ENCODE measurements around the gene CLDN6.

The CLDN6 gene

GRCh38 chr16:3049921-3050481 is 32.0 kb upstream of the CLDN6 start:
- Histone ChIP-seq H3K4me1 (ENCODE audit: control insufficient read depth, insufficient read depth, low read length) (peaks cover 13% of the 10 kb centered on the region), H3K9ac (ENCODE audit: low read depth, low read length) (no peak overlapping the region), H3K4me3 (ENCODE audit: low read length) (no peak overlapping the region), H3K36me3 (ENCODE audit: insufficient read depth, low read length) (no peaks in the 10 kb centered on the region), H3K4me2 (ENCODE audit: low read length) (no peak overlapping the region), H3K9me3 (replicated peaks; ENCODE audit: low read length) (no peaks in the 10 kb centered on the region), H3K27me3 (ENCODE audit: control insufficient read depth, insufficient read depth, low read length) (peaks cover 57% of the 10 kb centered on the region)

DNA sequence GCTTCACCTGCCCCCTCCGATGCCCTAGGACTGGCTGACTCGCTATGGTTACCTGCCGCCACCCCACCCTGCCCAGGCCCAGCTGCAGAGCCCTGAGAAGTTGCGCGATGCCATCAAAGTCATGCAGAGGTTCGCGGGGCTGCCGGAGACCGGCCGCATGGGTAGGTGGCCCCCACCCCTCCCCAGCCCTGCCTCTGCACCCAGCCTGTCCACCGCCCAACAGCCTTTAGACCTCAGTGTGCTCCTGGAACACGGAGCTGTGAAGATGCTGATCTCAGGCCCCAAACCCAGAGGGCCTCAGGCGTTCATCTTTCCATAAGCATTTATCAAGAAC is 29.4 kb upstream of the CLDN6 start:
- H3K4me3 ChIP-seq (ENCODE audit: low read length): no peak overlapping the region
- no peaks in the 10 kb centered on the region for H3K36me3 ChIP-seq (ENCODE audit: insufficient read depth, low read length)
- H3K9ac ChIP-seq (ENCODE audit: low read depth, low read length): no peak overlapping the region
- H3K27me3 ChIP-seq (ENCODE audit: control insufficient read depth, insufficient read depth, low read length): peaks cover 69% of the 10 kb centered on the region
- H3K4me1 ChIP-seq (ENCODE audit: control insufficient read depth, insufficient read depth, low read length): peaks cover 13% of the 10 kb centered on the region
- H3K9me3 ChIP-seq (replicated peaks; ENCODE audit: low read length): no peaks in the 10 kb centered on the region
- H3K4me2 ChIP-seq (ENCODE audit: low read length): no peak overlapping the region

DNA sequence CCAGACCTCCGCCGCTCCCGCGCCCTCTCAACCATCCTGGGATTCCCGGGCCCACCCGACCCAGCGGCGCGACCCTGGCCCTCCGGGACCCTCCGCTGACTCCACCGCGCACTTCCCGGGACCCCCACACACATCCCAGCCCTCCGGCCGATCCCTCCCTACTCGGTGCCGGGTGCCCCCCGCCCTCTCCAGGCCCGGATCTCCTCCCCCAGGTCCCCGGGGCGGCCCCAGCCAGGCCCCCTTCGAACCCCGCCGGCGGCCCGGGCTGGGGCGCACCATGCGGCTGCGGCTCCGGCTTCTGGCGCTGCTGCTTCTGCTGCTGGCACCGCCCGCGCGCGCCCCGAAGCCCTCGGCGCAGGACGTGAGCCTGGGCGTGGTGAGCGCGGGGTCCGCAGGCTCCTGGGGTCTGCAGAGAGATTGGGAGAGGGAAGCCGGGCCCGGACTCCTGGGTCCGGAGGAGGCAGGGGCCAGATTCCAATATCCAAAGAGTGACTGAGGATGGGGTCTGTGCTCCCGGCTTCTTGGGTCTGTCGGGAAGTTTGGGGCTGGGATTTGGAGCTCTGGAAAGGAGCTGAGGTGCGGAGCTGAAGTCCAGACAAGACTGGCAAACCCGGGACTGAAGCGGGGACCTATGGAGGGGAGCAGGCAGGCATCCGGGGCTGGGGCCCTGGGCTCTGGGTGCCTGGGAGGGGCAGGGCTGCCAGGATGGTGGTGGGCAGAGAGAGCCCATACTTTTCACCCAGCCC is 28.8 kb upstream of the CLDN6 start:
- Histone ChIP-seq H3K36me3 (ENCODE audit: insufficient read depth, low read length) (no peaks in the 10 kb centered on the region), H3K9me3 (replicated peaks; ENCODE audit: low read length) (no peaks in the 10 kb centered on the region), H3K4me1 (ENCODE audit: control insufficient read depth, insufficient read depth, low read length) (peaks cover 13% of the 10 kb centered on the region), H3K27me3 (ENCODE audit: control insufficient read depth, insufficient read depth, low read length) (peaks cover 69% of the 10 kb centered on the region), H3K4me3 (ENCODE audit: low read length) (no peak overlapping the region), H3K4me2 (ENCODE audit: low read length) (peak overlapping the region; percentile 88), H3K9ac (ENCODE audit: low read depth, low read length) (no peak overlapping the region)

DNA sequence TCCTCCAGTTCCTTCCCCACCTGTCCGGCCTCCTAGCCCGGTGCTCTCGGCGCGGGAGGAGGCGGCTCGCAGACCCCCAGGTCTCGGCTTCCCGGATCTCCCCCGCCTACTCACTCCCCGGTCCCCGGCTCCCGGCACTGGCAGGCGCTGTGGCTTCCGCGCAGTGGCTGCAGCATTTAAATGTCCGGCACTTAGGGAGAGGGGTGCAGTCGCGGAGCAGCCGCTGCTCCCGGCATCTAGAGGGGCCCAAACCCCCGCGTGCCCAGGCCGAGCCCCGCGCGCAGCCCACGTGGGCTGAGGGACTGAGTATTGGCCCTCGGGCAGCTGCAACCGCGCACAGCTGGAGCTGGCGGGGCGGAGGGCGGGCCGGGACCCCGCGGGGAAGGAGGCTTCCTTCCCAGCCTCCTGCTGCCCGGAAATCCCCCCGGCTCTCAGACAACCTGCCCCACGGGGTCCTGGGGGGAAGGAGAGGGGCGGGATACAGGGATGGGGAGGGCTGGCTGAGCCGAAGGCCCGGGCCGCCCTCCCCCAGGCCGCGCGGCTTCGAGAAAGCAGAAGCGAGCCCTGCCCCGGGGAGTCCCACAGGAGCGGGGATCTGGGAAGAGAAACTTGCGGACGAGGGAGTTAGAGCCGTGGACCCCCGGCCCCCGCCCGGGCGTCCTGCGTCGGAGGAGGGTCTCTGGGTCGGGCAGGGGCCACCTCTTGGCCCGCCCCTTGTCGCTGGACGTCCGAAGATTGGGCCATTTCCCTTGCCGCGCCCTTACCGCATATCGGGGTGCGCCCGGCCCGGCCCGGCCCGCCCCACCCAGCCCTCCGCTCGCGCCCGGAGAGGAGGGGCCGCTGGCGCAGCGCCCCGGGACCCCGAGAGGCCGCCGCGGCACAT is 28.0 kb upstream of the CLDN6 start, which contains the start of gene MMP25:
TSS of gene MMP25 (plus strand) at position 804 of the 883 bp plus-strand sequence. CDS start 357 bp downstream, outside the sequence.
- Histone ChIP-seq H3K9ac (ENCODE audit: low read depth, low read length) (peak within 1 kb of the TSS; percentile 38), H3K27me3 (ENCODE audit: control insufficient read depth, insufficient read depth, low read length) (peaks cover 64% of the 10 kb centered on the region), H3K4me1 (ENCODE audit: control insufficient read depth, insufficient read depth, low read length) (peaks cover 13% of the 10 kb centered on the region)

DNA sequence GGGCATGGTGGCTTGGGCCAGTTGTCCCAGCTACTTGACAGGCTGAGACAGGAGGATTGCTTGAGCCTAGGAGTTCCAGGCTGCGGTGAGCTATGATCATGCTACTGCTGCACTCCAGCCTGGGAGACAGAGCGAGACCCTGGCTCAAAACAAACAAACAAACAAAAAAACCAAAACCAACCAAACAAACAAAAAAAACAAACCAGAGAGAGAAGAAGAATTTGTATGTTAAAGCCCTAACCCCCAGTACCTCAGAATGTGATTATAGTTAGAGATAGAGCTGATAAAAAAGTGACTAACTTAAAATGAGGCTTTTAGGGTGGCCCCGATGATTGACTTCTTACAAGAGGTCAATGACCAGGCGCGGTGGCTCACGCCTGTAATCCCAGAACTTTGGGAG is 26.7 kb upstream of the CLDN6 start:
- H3K9me3 ChIP-seq (replicated peaks; ENCODE audit: low read length): no peaks in the 10 kb centered on the region
- H3K27me3 ChIP-seq (ENCODE audit: control insufficient read depth, insufficient read depth, low read length): peaks cover 58% of the 10 kb centered on the region
- H3K9ac ChIP-seq (ENCODE audit: low read depth, low read length): no peak overlapping the region
- H3K4me2 ChIP-seq (ENCODE audit: low read length): no peak overlapping the region
- H3K36me3 ChIP-seq (ENCODE audit: insufficient read depth, low read length): no peaks in the 10 kb centered on the region
- peaks cover 13% of the 10 kb centered on the region for H3K4me1 ChIP-seq (ENCODE audit: control insufficient read depth, insufficient read depth, low read length)
- H3K4me3 ChIP-seq (ENCODE audit: low read length): no peak overlapping the region

More for the DNA sequence above, 28.0 kb upstream of the CLDN6 start, which contains the start of gene MMP25:
- no peaks in the 10 kb centered on the region for H3K36me3 ChIP-seq (ENCODE audit: insufficient read depth, low read length)
- no peaks in the 10 kb centered on the region for H3K9me3 ChIP-seq (replicated peaks; ENCODE audit: low read length)
- H3K4me3 ChIP-seq (ENCODE audit: low read length): peak within 1 kb of the TSS; percentile 66
- peak within 1 kb of the TSS; percentile 88 for H3K4me2 ChIP-seq (ENCODE audit: low read length)

- peaks cover 58% of the 10 kb centered on the region for H3K27me3 ChIP-seq (ENCODE audit: control insufficient read depth, insufficient read depth, low read length)
- peaks cover 13% of the 10 kb centered on the region for H3K4me1 ChIP-seq (ENCODE audit: control insufficient read depth, insufficient read depth, low read length)
- no peaks in the 10 kb centered on the region for H3K9me3 ChIP-seq (replicated peaks; ENCODE audit: low read length)
- no peaks in the 10 kb centered on the region for H3K36me3 ChIP-seq (ENCODE audit: insufficient read depth, low read length)
- no peak overlapping the region for H3K4me2 ChIP-seq (ENCODE audit: low read length)
- no peak overlapping the region for H3K9ac ChIP-seq (ENCODE audit: low read depth, low read length)
- no peak overlapping the region for H3K4me3 ChIP-seq (ENCODE audit: low read length)
These were observed 24.4 kb upstream of the CLDN6 start for GRCh38 chr16:3042376-3042775.

DNA sequence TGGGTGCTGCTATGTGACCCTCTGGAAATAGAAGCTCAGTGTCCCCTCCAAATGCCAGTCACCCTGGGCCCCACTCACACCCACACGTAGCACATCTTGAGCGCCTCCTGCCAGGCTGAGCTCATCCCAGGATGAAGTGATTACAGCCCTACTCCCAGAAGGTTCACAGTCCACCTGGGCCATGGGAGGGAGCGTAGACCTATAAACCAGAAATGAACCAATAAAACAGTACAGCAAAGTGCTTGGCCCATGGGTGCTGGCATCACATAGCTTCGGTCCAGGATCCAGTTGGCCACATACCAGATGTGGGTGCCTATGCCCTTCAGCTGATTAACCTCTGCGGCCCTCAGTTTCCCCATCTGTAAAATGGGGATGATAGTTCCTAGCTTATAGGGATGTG is 20.9 kb upstream of the CLDN6 start:
- Histone ChIP-seq H3K4me1 (ENCODE audit: control insufficient read depth, insufficient read depth, low read length) (no peaks in the 10 kb centered on the region), H3K9ac (ENCODE audit: low read depth, low read length) (no peak overlapping the region), H3K4me2 (ENCODE audit: low read length) (no peak overlapping the region), H3K27me3 (ENCODE audit: control insufficient read depth, insufficient read depth, low read length) (peaks cover 54% of the 10 kb centered on the region), H3K36me3 (ENCODE audit: insufficient read depth, low read length) (no peaks in the 10 kb centered on the region), H3K9me3 (replicated peaks; ENCODE audit: low read length) (no peaks in the 10 kb centered on the region), H3K4me3 (ENCODE audit: low read length) (no peak overlapping the region)

DNA sequence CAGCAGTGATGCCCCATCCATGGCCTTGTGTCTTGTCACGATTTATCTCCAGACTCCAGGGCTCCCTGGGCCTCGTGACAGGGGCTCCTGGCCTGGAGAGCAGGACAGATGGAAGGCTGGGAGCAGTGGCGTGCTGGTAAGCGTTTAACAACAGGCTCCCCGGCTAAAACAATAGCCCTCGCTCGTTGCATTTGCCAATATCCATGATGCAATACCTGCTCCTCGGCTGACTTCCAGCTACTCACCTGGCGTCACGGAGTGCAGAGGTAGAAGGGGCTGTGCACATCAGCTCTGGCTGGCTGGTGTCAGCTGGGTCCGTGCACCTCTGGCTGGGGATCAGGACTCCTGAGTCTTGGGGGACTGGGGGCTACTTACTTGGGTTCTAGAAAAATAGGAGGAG is 20.3 kb upstream of the CLDN6 start:
- H3K4me2 ChIP-seq (ENCODE audit: low read length): no peak overlapping the region
- no peaks in the 10 kb centered on the region for H3K9me3 ChIP-seq (replicated peaks; ENCODE audit: low read length)
- peaks cover 58% of the 10 kb centered on the region for H3K27me3 ChIP-seq (ENCODE audit: control insufficient read depth, insufficient read depth, low read length)
- H3K4me1 ChIP-seq (ENCODE audit: control insufficient read depth, insufficient read depth, low read length): no peaks in the 10 kb centered on the region
- H3K9ac ChIP-seq (ENCODE audit: low read depth, low read length): no peak overlapping the region
- no peak overlapping the region for H3K4me3 ChIP-seq (ENCODE audit: low read length)
- H3K36me3 ChIP-seq (ENCODE audit: insufficient read depth, low read length): no peaks in the 10 kb centered on the region

- H3K36me3 ChIP-seq (ENCODE audit: insufficient read depth, low read length): no peaks in the 10 kb centered on the region
- peaks cover 72% of the 10 kb centered on the region for H3K27me3 ChIP-seq (ENCODE audit: control insufficient read depth, insufficient read depth, low read length)
- H3K9ac ChIP-seq (ENCODE audit: low read depth, low read length): no peak within 1 kb of the TSS
- no peak within 1 kb of the TSS for H3K4me2 ChIP-seq (ENCODE audit: low read length)
- no peaks in the 10 kb centered on the region for H3K9me3 ChIP-seq (replicated peaks; ENCODE audit: low read length)
- H3K4me1 ChIP-seq (ENCODE audit: control insufficient read depth, insufficient read depth, low read length): no peaks in the 10 kb centered on the region
- no peak within 1 kb of the TSS for H3K4me3 ChIP-seq (ENCODE audit: low read length)
These were observed 18.8 kb upstream of the CLDN6 start, which contains the start of gene BICDL2 for GRCh38 chr16:3036726-3037315. Gene BICDL2 (minus strand): TSS chr16:3036944. CDS start chr16:3035496, 1,448 bp downstream.

GRCh38 chr16:3035972-3036725 is 18.2 kb upstream of the CLDN6 start:
- Histone ChIP-seq H3K4me3 (ENCODE audit: low read length) (no peak overlapping the region), H3K9me3 (replicated peaks; ENCODE audit: low read length) (no peaks in the 10 kb centered on the region), H3K36me3 (ENCODE audit: insufficient read depth, low read length) (no peaks in the 10 kb centered on the region), H3K4me1 (ENCODE audit: control insufficient read depth, insufficient read depth, low read length) (no peaks in the 10 kb centered on the region), H3K9ac (ENCODE audit: low read depth, low read length) (no peak overlapping the region), H3K4me2 (ENCODE audit: low read length) (no peak overlapping the region), H3K27me3 (ENCODE audit: control insufficient read depth, insufficient read depth, low read length) (peaks cover 72% of the 10 kb centered on the region)
